Fibroblast of peridontal ligament (primary cell): ENCODE results near the gene C20orf144.
"Not testable (repeated sequence)": the region's sequence is repeated elsewhere in the genome, so short reads cannot be mapped to it uniquely, and the experiment has no call there.

Source experiments
- DNase-seq: peaks from one replicate; pipeline ENCODE4 v3.0.0-alpha.2; 2010; ENCODE audit errors: extremely low read depth

C20orf144 gene

DNA sequence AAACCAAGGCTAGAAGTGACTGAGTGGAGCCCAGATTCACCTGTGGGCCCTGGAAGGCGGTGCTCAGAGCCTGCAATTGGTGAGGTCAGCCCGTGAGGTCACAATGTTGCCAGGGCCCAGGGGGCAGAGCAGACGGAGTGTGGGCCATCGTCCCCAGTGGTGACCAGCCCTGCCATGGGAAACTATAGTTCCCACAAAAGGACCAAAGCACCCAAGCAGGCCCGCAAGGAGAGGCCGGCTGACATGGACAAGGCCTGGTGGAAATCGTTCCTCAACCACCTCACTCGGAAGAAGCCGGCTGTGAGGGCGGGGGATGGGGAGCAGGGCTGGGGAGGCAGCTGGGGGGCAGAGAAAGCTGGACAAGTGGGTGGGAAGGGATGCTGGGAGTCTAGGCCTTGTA lies at the start of gene C20orf144:
Gene C20orf144 (plus strand): TSS at position 156 of the 400 bp plus-strand sequence. CDS start 19 bp downstream, at position 175.
- DNase-seq, result no peak

DNA sequence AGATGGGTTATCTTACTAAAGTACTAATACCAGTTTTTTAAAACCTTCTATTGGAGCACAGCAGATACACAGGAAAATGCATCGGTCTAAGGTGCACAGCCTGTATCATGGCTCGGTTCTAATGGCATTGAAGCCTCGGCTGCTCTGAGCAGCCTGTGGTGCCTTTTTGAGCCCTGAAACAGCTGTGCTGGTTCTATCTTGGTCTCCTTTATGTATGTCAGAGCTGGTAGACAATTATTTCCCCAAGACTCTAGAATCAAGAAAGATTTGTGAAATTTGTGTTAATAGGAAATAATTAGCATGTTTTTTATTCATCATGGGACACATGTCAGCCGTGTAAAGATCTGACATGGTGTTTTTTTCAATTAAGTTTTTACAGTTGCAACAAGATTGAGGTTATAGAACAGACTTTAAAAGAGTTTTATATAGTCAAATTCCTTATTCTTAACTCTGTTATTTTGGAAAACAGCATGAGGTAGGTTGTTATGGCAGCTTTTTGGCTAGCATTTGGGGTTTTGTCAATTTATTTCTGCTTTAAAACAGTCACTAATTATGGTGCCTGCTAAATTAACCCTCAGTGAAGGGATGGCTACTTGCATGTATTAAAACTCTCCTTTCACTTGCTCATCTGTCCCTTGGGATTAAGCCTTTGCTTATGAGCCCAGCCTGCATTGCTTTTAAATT lies 40.3 kb upstream of the C20orf144 start:
- DNase-seq, result peak; percentile 7

DNA sequence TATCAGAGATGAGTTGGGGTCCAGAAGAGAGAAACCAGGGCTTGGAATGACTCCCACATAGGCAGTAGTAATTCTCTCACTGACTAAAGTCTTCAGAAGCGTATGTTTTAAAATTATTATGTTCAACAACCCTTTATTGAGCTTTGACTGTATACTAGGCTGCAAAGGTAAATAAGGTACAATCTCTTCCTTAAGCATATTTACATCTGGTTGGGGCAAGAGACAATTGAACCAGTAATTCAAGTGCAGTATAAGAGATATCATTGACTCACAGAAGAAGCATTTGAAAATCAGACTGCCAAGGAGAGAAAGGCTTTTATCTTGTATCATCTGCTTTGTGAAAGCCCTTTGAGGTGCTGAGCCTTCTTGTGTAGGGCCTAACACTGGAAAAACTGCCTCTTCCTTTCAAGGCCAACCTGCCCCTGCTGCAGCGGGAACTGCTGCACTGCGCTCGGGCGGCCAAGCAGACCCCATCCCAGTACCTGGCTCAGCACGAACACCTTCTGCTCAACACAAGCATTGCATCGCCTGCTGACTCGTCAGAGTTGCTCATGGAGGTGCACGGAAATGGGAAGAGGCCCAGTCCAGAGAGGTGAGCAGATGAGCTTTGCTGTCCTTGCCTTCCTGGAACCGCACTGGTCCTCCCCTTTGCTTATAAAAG lies 39.3 kb upstream of the C20orf144 start:
- DNase-seq, result no peak

DNA sequence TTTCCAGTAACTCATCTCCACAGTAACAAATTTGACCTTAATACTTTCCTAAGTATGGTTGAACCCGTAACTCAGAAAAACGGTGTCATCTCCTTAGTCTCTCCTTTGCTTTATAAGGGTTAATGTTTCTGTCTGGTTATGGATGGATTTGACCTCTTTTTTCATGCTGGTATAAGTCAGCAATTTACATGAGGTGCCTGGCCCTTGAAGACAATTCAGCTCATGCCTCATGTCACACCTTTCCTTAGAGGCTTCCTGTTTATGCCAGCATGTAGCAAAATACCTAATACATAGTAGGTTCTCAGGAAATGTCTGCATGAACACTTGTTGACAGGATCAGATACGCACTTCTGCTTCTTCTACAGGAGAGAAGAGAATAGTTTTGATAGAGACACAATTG lies 37.7 kb upstream of the C20orf144 start:
- DNase-seq, result no peak

DNA sequence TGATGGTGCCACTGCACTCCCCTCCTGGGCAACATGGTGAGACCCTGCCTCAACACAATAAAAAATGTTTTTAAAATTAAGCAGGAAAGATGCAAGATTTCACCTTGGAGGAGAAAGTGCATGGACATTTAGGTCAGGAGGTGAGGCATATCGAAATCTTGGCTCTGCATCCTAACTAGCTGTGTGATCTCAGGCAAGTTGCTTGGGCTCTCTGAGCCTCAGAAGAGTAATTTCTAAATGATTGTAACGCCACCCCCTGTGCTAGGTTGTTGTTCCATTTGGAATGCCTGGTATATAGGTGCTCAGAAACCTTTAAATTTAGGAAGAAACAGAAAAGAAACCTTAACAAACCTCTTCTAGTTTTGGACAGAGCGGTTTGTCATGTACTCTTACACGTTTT lies 35.9 kb upstream of the C20orf144 start:
- DNase-seq, result no peak

DNA sequence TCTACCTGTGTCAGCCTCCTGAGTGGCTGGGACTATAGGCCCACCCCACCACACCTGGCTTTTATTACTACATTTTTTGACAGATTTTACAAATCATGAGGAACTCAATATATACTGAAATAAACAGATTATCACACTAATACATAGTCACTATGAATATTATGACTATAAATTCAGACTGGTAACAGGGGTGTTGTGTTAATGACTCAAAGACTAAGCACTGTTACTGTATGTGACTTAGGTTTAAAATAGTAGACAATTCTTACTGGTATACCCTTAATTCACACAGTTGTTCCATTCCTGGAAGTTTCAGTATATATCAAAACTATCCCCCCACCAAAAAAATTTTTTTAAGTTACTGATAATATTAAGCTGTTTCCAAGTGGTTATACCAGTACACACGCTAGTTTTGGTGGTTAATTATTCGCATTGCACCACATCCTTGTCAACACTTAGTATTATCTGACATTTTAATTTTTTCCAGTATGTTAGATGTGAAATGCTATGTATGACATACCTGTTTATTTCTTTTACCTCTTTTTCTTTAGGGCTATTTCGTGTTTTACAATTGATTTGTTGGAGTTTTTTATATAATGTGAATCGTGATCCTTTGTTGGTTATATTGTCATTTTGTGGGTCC lies 34.4 kb upstream of the C20orf144 start:
- DNase-seq, result no peak

DNA sequence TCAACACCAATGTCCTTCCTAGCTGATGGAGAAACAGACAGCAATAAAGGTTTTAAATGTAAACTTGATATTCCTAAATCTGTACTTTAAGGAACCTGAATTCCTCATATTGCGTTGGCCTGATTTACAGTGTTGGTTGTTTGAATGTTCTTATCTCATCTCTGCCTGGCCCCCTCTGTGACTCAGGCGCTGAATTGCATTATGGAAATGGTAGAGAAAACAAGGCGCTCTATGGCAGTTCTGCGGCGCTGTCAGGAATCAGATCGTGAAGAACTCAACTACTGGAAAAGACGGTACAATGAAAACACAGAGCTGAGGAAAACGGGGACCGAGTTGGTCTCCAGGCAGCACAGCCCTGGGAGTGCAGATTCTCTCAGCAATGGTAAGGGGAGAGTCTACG lies 32.6 kb upstream of the C20orf144 start:
- DNase-seq, result no peak

DNA sequence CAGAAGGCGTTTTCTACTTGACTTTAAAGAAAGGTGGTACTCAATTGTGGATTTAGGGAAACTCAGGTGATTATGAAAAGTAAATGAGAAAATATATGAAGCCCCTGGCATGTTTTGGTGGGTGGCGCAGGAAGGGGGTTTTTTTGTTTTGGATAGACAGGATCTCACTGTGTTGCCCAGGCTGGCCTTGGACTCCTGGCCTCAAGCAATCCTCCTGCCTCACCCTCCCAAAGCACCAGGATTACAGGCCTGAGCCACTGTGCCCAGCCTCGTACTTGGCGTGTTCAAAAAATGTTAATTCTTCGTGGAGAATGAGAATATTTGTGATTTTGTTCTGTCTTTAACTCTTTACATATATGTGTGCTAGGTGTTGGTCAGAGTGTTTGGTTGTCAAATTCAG lies 32.1 kb upstream of the C20orf144 start:
- no peak for DNase-seq

DNA sequence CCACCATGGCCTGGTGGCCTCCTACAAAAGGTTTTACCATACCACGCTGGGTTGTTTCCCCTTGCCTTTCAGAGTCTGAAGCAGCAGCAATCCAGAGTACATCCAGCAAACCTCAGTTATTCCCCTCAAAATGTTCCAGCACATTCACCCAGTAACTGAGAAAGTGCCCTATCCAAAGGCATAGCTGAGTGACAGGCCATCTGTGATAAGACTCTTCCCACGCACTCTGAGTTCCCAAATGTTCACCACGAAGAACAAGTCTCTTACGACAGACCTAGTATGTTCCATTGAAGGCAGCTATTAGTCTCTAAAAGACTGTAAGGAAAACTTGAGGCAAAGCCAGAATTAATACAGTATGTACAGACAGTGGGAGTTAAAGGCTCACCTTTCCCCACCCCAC lies 31.6 kb upstream of the C20orf144 start:
- no peak for DNase-seq

DNA sequence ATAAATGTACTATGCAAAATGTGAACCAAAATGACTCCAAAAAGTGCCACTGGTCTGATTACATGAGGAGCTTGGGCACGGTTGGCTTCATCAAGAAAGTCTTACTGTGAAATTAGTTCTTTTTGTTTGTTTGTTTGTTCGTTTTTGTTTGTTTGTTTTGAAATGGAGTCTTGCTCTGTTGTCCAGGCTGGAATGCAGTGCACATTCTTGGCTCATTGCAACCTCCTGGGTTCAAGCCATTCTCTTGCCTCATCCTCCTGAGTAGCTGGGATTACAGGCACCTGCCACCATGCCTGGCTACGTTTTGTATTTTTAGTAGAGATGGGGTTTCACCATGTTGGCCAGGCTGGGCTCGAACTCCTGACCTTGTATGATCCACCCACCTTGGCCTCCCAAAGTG lies 30.2 kb upstream of the C20orf144 start:
- DNase-seq, result not testable (repeated sequence)

DNA sequence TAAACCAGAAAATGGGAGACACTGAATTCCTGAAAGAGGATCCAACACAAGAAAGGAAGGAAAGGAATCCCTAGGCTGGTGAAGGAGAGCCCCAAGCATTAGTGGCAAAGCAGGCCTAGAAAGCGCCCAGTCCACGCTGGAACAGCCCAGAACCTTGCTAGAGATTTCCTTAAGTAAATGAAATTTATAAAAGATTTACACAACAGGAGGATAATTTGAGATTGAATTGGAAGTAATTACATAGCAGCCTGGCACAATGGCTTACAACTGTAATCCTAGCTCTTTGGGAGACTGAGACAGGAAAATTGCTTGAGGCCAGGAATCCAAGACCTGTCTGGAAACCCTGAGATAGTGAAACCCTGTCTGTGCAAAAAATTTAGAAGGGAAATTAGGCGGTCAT lies 26.8 kb upstream of the C20orf144 start:
- DNase-seq, result no peak

DNA sequence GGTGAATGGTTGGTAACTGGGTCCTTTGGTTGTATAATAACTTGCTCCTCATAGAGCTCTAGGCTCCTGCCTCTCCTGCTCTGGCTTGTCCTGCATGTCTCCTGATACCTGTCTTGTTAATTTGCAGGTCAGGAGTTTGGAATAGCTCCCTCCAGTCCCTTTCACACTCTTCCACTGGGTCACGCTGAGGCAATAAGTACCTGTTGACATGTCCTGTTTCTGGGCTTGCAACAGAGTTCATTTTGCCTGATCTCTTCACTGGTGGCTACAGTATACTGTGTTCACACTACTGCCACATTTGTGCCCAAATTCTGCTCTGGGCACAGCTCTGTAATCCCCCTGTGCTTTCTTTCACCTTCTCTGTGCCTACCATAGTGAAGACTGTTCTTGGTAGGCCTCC lies 25.4 kb upstream of the C20orf144 start:
- no peak for DNase-seq

DNA sequence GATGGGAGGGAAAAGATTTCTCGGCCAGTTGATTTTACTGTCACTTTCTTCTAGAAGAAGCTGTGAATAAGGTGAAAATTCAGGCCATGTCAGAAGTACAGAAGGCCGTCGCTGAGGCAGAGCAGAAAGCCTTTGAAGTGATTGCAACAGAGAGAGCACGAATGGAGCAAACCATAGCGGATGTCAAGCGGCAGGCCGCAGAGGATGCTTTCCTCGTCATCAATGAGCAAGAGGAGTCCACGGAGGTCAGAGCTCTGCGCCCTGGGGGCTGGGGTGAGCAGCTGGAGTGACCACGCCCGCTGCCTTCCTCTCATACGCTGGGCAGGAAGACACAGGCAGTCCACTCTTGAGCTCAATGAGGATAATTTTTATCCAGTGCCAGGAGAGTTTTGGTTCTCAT lies 21.8 kb upstream of the C20orf144 start:
- DNase-seq, result no peak

DNA sequence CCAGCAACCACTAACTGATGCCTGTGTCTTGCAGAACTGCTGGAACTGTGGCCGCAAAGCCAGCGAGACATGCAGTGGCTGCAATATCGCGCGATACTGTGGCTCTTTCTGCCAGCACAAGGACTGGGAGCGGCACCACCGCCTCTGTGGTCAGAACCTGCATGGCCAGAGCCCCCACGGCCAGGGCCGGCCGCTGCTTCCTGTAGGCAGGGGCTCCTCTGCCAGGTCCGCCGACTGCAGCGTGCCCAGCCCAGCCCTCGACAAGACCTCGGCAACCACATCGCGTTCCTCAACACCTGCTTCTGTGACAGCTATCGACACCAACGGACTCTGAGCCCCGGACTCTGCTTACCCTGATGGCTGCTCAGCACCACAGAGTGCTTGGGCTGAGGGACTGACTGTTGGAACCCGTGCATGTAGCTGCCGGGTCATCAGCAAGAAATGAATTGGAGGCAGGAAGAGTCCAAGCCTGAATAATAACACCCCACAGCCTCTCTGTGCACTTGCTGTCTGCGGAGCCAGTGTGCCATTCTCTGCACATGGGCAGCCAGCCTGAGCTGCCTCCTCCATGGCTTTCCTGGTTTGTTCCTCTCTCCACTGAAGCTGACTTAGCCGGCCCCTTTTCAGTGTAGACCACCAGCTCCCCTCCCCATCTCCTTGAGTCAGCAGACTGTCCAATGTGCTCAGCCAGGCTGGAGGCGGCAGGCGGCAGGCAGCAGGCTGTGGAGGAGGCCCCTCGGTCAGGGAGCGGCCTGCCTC lies 17.6 kb upstream of the C20orf144 start:
- no peak for DNase-seq

DNA sequence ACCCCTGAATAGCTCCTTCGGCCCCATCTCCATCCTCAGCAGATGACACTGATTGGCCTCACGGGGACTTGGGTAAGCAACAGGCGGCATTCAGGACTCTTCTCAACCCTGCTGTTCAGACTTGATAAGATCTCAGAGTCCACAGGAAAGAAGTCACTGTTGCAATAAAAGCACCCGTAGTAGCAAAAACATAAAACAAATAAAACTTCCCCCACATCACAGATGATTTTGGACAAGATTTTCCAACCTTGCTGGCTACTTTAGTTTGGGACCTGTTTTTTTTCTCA lies 17.1 kb upstream of the C20orf144 start:
- no peak for DNase-seq

DNA sequence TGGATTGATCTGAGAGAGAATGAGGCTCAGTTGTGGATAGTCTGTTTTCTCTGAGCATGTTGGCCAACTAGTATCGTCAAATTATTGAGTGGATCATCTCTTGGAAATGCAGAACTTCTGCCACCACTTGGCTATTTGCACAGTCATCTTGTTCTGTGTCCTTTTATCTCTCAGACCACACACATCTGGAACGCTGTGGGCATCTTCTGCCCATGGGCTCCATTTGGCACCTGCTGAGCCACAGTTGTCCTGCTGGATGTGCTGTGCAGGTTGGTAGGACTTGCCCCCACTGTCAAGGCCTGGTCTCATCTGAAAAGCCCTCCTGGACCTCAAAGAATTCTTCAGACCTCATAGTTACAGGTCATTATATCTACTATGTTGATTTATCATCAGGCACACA lies 16.7 kb upstream of the C20orf144 start:
- DNase-seq, result no peak

DNA sequence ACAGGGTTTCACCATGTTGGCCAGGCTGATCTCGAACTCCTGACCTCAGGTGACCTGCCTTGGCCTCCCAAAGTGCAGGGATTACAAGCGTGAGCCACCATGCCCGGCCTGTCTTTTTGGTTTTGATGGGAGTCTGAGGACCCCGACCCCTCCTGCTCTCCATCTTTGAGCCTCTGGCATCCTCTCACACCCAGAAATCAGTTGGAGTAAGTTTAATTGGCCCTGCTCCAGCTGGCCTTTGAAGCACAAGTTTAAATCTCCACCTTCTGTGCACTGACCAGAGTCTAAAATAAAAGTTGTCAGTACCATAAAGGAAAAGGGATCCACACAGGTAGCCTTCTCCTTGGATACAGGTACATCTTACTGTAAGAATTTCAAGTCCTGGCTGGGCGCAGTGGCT lies 15.9 kb upstream of the C20orf144 start:
- no peak for DNase-seq

DNA sequence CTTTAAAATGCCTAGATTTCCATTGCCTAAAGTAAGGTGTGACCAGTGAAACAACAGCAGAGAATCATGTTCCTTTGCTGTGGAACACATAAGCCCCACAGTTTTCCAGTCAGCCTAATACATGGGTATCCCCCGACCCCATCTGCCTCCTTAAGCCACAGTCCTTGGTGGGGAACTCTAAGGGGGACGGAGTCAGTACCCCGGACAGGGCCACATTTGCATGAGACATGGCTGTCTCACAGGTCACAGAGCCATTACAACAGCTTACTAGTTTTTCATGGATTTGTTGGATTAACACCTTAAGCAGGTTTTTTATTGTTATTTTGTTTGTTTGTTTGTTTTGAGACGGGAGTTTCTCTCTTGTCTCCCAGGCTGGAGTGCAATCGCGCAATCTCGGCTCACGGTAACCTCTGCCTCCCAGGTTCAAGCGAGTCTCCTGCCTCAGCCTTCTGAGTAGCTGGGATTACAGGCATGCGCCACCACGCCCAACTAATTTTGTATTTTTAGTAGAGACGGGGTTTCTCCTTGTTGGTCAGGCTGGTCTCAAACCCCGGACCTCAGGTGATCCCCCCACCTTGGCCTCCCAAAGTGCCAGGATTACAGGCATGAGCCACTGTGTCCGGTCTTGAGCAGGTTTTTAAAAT lies 15.0 kb upstream of the C20orf144 start:
- DNase-seq, result not testable (repeated sequence)

DNA sequence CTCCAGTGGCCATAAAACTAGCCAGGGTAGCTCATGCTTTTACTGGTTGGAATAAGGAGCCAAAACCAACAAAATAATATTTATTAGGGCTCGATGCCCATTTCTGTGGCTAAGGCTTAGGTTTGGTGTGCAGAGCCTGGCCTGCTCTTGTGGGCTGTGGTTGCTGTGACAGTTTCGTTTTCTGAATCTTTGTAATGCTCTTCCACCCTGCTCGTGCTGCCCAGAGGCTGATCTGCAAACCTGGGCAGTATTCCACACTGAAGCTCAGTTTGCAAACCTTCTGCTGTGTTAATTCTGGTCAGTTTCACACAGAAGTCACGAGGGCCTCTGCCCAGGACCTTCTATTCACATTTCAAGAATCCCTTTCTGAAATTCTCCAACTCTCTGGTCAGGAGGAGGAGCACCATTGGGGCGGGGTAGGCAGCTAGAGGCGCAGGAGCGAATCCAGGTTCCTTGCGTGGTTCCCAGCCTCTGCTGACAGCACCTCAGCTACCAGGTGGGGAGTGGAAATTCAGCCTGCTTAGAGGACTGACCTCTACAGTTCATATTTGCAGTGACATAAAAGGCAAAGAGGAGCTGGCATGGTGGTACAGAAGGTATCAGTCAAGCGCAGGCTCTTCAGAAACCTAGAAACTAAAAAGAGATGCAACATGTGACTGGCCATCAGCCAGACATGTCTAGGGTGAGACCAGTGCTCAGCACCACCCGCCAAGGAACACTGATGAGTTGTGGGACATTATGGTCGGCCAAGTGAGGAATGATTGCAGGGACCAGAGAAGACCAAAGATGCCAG lies 14.3 kb upstream of the C20orf144 start:
- DNase-seq, result peak; percentile 80

DNA sequence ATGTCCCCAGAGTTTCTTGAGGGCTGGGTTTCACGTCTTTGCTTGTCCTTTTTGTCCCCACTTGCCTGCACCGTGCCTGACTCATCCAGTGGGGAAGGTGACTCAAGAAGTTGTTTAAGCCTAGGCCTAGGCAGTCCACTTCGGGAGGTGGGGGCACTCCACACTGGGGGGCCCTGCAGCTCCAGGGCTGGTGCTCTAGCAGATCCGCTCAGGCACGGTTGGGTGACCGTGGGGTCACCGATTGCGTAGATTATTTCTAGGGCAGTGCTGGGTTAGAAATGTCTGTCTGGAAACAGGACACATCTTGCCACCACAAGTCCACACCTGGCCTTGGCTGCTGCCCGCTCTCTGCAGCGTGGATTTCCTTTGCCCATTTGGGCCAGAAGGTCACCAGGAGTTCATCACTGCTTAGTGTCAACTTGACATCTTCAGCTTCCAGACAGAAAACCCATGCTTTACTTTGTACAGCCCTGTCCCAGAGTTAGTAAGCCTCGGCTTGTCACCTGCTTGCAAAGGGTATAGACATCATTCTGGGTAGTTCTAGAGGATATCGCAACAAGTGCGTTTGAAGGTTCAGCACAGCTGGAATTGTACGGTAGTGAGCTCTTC lies 13.6 kb upstream of the C20orf144 start:
- DNase-seq, result no peak

DNA sequence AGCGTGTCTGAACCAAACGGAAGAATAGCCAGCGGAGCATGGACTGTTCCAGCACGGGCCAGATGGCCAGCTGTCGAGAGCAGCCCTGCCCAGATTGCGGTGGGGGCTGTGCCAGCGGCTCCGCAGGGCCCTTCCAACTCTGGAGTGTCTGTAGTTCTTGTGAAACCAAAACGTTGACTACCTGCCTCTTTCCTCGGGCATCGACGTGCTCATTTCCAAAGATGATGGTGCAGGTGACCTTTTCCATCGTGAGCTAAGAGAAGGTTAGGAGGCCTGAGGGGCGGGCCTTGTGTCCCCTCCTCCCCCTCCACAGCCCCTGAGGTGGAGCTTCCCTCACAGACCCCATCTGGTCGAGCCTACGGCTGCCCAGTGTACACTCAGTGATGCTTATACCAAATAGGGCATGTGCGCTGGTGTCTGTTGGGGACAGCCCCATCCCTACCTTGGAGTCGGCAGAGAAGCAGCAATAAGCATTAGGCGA lies 12.9 kb upstream of the C20orf144 start:
- DNase-seq, result no peak
